ENCODE measurements around the gene PAN3. TPM values are rescaled to one million over a fixed set of nuclear protein-coding genes. Genes with fewer than 3 reads are reported as not detected.
A peak's percentile ranks its signal among the peaks of the same experiment; 100 is the strongest.

The PAN3 gene
- total RNA-seq, 2 experiments from 2014 or later, result 26.6 to 27.3 TPM

DNA sequence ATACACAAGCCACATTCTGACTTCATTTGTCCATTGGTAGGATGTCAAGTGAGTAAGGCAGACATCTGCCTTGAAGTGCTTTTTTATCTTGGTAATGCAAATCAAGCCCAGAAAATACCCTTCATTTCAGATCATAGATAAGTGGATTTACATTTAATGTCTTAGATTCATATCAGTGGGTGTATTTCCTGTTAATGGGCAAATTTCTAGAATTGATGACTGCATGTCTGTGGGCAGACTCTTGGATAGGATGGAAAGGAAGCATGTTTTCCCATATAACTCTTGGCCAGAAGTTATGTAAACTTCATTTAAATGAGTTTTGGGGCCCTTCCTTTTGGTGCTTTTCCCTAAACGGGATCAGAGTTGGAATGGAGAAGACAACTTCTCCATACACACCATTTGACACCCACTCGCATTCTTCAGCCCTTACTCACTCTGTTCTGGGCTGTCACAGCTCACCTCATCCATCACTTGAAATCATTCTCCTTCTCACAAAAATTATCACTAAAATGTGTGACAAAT lies 202.0 kb downstream of the PAN3 start:
- CTCF ChIA-PET, result no interaction called here

GRCh38 chr13:28342251-28342650 lies 203.9 kb downstream of the PAN3 start:
- intact Hi-C loops (cut with DNase I, micrococcal nuclease), result no loop called here
- H3K4me1 Mint-ChIP-seq, result peaks cover 10% of the 10 kb centered on the region
- no peak overlapping the region for H3K27ac Mint-ChIP-seq
- POLR2A ChIA-PET, result no interaction called here
- H3K4me3 Mint-ChIP-seq, result no peak overlapping the region
- ATAC-seq (no peak), DNase-seq (no peak)
- H3K36me3 Mint-ChIP-seq (ENCODE audit: low read depth), result no peaks in the 10 kb centered on the region
- CTCF ChIA-PET, result interaction anchor here (1.2 kb wide), 1 partner anchor 10 kb away, joined by 4 read pairs; no protein-coding TSS in a partner anchor
- H3K9me3 Mint-ChIP-seq (ENCODE audit: low read depth), result no peaks in the 10 kb centered on the region
- no peaks in the 10 kb centered on the region for H3K27me3 Mint-ChIP-seq

More for the DNA sequence above, 202.0 kb downstream of the PAN3 start:
- intact Hi-C loops (cut with DNase I, micrococcal nuclease), result no loop called here
- DNase-seq (no peak), ATAC-seq (peak; percentile 30)
- POLR2A ChIA-PET, result no interaction called here
- peaks cover 10% of the 10 kb centered on the region for H3K4me1 Mint-ChIP-seq
- H3K27ac Mint-ChIP-seq, result no peak overlapping the region
- H3K4me3 Mint-ChIP-seq, result no peak overlapping the region
- no peaks in the 10 kb centered on the region for H3K9me3 Mint-ChIP-seq (ENCODE audit: low read depth)
- H3K27me3 Mint-ChIP-seq, result no peaks in the 10 kb centered on the region
- no peaks in the 10 kb centered on the region for H3K36me3 Mint-ChIP-seq (ENCODE audit: low read depth)

DNA sequence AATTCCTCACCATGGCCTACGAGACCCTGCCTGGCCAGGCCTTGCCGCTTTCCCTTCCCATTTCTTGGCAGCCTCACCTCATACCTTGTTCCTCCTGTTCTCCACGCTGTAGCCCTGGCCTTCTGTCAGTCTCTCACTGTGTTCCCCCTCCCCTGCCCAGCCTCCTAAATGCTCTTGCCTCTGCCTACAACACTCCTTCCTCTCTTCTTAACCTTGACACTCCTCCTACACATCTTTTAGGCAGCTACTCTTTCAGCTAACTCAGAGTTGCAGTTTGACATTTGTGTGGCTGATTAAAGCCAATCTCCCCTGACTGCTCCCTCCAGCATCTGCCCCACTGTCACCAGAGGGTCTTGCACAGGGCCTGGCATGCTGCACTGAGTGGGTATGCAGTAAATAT lies 205.8 kb downstream of the PAN3 start:
- Mint-ChIP-seq H3K27ac (no peak overlapping the region), H3K27me3 (no peaks in the 10 kb centered on the region), H3K4me3 (no peak overlapping the region), H3K9me3 (ENCODE audit: low read depth) (no peaks in the 10 kb centered on the region), H3K4me1 (peaks cover 21% of the 10 kb centered on the region), H3K36me3 (ENCODE audit: low read depth) (no peaks in the 10 kb centered on the region)
- intact Hi-C loops (cut with DNase I, micrococcal nuclease), result no loop called here
- DNase-seq (no peak), ATAC-seq (no peak)
- POLR2A ChIA-PET, result no interaction called here
- CTCF ChIA-PET, result no interaction called here

Other genes with a start within 250 kb of the PAN3 start
- gene PDX1, start 218.5 kb upstream of the PAN3 start, total RNA-seq, result not detected
- gene CDX2, start 169.2 kb upstream of the PAN3 start, total RNA-seq, result not detected
- gene URAD, start 149.9 kb upstream of the PAN3 start, total RNA-seq, result not detected
- under 1 TPM; 0.09 to 0.12 TPM for gene FLT3, start 38.0 kb upstream of the PAN3 start, total RNA-seq